Neural progenitor cell (in vitro differentiated cells): Measurements from ENCODE around the gene NFKBIL1.

Experiments used
- CTCF ChIP-seq: fragments of 200-600 bp; sonication (generic); IDR thresholded peaks from 2 replicates; pipeline ENCODE4 v1.5.1; 2017; ENCODE audit warnings: antibody characterized with exemption, mild to moderate bottlenecking
- EZH2 ChIP-seq: fragments of 200-600 bp; sonication (generic); IDR thresholded peaks from 2 replicates; pipeline ENCODE4 v1.6.1; 2017; ENCODE audit warnings: antibody characterized with exemption, mild to moderate bottlenecking, moderate library complexity
- EZH2phosphoT487 ChIP-seq: fragments of 200-600 bp; sonication (generic); IDR thresholded peaks from 2 replicates; pipeline ENCODE4 v1.6.1; 2017; ENCODE audit warnings: antibody characterized with exemption

- no peak for TF ChIP-seq CTCF
- TF ChIP-seq EZH2 = no peak
- TF ChIP-seq EZH2phosphoT487 = no peak
Observed at GRCh38 chr6:31559958-31560696, 12.7 kb downstream of the NFKBIL1 start.
